GM18909 (cell line): ENCODE results near the gene STAB2.
"Not testable (repeated sequence)": the region's sequence is repeated elsewhere in the genome, so short reads cannot be mapped to it uniquely, and the experiment has no call there.

Experiments used
- ATAC-seq: cut with Tn5 transposase; IDR thresholded peaks from one replicate; pipeline ENCODE4 v1.9.1; 2021; ENCODE audit warnings: mild to moderate bottlenecking; ENCODE audit not compliant: unreplicated experiment, poor library complexity

Gene STAB2

DNA sequence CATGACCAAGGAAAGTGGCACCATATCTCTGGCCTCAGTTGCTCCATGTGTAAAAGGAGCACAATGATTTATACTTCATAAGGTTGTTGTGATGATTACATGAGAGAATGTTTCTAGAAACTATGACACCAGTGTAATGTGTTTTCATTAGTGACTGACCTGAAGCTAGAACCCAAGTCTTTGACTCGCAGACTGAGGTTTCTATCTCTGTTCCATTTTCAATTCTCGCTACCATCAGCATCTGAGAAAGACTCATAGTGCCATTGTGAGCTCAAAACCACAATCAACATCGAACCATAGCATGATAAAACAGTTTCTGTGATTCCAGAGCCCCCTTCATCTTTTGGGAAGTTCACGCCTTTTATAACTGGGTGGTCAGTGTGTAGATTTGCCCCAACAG is 53.8 kb downstream of the STAB2 start:
- ATAC-seq, result no peak

DNA sequence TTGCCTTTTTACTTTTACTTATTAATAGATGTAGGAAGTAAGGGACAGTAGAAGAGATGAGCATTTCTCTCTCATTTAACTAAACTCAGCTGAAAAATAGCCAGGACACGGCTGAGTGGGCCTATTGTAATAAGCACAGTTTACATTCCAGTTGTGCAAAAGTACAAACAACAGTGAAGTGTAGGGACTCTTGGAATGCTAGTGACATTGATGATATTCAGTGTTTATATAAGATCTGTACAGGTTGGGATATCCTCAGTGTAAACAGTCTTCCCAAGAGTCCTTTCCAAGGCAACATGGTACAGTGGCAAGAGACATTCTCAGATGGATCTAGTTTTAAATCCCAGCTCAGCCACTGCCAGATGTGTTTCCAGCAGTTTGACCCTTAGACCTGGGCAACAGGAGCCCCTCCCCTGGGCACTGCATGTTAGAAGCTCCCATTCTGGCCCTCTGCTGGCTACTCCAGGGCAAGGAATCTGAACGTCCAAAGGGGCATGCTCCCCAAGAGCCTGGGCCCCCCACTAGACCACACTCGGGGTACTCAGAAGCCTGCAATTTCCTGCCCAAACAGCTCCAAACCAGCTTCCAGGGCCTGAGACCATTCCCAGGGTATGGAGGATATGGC is 55.3 kb downstream of the STAB2 start:
- no peak for ATAC-seq

DNA sequence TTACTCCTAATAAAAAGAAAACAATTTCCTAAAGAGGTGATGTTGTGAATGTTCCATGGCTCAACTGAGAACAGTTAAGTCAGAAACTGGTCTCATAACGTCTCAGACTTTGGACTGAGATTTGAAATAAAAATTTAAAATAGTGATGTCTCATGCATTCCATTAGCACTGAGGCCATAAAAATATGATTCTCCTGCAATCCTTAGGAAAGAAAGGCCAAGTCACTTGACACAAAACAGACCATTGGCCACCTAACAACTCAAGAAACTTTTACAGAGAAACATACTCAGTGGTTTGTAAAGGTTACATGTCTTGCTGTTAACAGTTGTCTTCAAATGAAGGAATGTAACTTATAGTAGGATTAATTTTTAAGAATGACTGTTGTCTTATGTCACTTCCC is 58.1 kb downstream of the STAB2 start:
- ATAC-seq, result no peak

DNA sequence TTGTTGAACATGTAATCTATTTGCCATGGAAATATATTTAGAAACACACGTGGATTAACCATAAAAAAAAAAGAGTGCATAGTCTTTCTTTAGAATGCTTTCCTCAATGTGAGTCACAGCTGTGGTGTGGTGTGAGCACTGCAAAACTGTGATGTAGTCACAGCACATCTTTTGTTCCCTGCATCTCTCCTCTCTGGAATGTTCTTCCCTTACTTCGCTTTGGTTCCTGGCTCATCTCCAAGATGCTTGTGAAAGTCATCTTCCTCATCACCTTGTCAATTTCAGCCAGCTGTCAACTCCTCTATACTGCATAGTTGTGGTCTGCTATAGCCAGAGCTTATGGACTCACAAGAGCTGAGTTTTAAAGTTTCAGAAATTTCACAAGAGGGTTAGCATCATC is 60.2 kb downstream of the STAB2 start:
- no peak for ATAC-seq

DNA sequence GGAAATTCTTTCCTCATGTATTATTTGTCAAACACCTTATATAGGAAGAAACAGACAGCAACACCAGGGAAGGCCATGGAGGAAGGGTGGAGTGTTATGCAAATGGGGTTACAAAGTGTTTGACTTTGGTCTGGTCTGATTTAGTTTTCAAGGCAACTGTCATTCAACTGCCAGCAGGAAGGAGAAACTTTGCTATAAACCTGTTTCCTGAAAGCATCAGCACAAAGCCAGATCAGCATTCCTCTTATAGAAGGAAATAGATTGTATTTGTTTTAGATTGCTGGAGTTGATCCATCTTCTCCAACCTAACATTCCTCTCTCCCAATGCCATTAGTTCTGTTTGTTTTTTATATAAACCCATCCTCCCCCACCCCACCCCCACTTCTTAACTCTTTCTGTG is 65.7 kb downstream of the STAB2 start:
- no peak for ATAC-seq

DNA sequence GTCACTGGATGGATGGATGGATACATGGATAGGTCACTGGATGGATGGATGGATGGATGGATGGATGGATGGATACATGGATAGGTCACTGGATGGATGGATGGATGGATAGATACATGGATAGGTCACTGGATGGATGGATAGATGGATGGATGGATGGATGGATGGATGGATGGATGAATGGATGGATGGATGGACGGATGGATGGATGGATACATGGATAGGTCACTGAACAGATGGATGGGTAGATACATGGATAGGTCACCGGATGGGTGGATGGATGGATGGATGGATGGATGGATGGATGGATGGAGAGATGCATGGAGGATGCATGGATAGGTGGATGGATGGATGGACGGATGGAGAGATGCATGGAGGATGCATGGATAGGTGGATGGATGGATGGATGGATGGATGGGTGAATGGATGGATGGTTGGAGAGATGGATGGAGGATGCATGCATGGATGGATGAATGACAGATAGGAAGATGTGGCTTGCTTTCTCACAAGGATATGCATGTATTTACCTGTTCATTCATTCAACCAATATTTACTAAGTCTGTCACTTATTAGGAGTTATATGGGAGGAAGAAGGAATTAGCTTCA is 66.6 kb downstream of the STAB2 start:
- not testable (repeated sequence) for ATAC-seq

DNA sequence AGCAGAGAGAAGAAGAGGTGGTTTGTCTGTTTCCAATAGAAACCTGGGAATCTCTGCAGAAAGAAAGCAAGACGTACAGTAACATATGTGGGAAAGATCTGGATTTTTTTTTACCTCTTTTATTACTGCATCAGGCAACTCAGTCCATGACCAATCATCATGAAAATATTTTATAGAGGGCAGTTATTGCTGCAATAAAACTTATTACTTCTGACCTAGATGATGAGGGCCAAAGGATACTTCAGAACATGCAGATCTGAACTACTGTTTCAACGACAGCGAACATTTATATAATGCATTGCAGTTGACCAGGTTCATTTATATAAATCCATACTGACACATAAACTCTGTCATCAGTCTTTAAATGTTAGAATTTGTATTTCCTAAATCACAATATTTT is 67.7 kb downstream of the STAB2 start:
- no peak for ATAC-seq

DNA sequence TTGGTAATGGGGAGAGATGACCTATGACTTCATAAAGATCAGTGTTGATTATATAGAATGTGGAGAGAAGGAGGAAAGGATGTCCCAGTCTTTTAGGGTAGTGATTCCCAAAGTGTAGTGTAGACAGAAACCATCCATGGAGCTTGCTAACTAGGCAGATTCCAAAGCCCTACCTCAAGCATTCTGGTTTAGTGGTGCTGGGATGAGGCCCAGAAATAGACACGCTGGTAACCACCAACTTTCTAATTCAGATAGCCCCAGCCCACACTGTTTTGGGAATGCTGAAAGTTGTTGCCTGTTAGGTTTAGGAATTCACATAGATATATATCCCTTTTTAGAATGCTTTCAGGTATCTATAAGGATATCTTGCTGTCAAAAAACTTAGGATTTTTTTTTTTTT is 69.2 kb downstream of the STAB2 start:
- ATAC-seq, result no peak

DNA sequence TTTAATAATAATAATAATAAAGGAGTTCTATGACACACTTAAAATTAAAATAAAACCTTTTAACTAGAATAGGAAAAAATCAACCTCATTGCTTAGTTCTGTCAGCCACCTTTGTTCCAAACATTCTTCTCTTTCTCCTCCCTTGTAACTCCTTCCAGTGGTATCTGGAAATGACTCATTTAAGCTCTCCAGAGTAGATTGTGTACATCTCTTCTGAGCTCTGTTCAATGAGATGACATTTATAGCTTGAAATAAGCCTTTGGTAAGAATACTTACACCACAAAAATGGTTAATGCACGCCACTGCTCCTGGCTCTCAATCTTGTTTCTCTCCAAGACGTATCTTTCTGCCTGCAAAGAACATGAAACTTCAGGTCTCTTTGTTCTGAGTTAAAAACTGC is 70.3 kb downstream of the STAB2 start:
- ATAC-seq, result no peak

DNA sequence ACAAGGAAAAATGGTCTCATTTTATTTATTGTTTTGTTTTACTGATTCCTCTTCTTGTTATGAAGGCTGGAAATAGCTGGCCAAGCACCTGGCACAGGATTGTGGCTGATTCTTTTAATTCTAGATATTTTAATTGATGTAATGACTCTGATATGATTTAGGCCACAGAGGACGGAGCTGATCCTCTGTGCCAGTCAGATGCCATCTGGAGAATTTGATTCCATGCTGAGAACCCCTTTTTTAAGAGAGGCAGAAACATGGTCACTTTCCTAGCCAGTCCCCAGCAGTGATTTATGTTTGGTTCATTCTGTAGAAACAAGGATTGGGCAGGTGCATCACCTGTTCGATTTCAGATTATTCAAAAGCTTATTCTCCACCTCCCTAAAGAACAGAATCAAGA is 77.6 kb downstream of the STAB2 start:
- no peak for ATAC-seq

DNA sequence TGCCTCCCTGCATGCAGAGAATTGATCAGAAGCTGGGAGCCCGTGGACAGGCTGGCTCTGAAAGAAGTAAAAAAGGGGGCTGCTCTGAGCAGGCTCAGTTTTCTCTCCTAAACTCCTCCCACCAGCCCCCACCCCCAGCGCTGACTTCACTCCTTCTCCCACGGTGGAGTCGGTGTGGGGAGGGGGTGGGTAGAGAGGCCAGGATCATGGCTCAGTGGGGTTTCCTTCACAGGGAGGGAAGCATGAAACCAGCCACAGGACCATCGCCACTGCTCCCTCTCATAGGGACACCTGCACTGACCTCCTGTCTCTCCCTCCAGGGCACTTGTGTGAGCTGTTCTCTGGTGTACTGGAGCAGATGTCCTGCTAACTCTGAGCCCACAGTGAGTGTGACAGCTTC is 78.9 kb downstream of the STAB2 start:
- ATAC-seq, result no peak

DNA sequence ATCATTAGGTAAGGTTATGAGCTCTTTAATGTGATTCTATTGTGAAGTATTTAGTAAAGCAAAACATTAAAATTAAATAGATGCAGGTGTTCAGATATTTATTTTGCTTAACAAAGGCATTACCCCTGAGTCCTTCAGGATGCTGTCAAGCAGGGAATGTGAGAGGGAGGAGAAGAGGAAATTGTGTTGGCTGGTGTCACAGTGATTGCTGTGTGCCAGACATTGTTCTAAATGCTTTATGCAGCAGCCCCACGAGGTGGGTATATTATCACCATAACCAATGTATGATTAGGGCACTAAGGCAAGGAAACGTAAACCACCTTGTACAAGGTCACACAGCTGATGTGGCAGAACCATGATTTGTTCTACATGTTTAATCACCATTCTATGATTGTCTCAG is 80.1 kb downstream of the STAB2 start:
- ATAC-seq, result no peak

DNA sequence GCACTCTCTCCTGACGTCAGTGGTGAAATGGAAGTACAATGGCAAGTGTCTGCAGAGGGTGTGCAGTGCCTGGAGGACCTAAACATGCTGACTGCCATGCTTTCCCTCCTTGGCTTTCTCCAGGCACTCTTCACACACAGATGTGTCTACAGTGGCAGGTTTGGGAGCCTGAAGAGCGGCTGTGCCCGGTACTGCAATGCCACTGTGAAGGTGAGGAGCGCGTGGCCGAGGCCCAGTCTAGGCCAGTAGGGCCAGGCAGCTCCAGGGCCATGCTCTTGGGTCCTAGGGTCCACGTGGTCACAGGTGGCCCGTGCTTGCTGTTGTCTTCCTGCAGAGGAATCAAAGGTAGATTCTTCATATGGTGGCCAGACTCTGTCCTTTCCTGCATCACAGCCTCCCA is 81.4 kb downstream of the STAB2 start:
- no peak for ATAC-seq

DNA sequence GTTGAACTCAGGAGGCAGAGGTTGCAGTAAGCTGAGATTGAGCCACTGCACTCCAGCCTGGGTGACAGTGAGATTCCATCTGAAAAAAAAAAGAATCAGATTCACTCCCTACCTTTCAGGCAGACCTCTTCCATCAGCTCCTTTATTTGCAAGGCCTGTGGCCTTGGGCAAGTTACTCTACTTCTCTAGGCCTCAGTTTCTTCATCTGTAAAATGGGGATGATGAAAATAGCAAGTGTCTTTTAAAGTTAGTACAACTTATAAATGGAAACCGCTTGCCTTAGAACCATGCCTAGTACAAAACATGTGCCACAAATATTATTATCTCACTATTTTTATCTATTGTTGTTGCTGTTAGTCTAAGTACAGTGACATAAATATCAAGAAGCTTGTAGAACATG is 84.3 kb downstream of the STAB2 start:
- no peak for ATAC-seq

DNA sequence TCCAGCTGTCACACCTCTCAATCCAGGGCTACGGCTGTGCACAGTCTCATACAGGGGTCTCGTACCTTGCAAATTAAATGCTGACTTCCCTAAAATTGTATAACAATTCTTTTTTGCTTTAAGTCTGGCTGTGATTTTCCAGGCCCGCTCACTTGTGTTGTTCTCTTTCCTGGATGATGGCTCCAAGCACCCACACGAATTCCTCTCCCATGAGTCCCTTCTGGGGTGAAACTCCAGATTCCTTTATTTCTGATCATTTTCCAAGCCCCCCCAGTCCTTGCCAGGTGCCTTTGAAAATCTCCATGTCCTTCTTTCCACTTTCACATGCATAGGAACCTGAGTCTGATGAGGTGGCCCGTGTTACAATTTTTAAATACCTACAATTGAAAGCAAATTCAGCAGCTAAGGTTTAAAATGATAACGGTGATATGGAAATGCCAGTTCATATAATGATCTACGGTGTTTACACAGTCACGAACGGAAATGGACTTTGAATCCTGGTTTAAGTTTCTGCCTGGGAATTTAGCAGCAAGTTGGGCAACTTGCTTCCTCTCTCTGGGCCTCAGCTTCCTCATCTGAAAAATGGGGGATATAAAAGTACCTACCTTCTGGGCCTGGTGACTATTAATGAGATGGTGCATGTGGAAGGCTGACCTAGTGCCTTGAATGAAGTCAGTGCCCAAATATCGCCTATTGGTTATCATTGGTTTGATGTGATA is 85.5 kb downstream of the STAB2 start:
- no peak for ATAC-seq

DNA sequence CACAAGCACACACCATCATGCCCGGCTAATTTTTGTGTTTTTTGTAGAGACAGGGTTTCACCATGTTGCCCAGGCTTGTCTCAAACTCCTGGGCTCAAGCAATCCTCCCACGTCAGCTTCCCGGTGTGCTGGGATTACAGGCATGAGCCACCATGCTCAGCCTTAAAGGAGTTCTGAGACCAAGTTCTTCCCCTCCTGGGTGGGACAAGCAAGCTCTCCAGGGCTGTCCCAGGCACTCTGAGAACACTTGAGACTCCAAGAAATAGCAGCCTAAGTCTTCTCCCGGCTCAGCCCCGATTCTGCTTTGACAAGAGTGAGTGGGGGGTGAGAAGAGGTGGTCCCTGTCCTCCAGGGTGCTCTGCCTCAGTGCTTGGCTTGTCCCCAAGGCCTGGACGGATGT is 86.4 kb downstream of the STAB2 start:
- ATAC-seq, result no peak

DNA sequence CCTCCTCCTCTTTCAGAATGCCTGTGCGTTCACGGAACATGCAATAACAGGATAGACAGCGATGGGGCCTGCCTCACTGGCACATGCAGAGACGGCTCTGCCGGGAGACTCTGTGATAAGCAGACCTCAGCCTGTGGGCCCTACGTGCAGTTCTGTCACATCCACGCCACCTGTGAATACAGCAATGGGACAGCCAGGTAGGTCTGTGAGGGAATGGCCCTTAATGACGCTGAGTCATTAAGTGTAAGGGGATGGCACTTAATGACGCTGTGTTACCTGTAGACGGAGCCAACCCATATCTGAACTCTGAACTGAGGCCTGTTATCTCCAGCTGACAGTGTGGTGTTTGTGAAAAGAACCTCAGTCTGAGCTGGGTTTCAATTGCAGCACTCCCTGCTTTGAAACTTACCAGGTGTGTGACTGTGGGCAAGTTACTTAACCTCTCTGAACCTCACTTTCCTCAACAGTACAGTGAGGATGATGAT is 86.9 kb downstream of the STAB2 start:
- no peak for ATAC-seq

DNA sequence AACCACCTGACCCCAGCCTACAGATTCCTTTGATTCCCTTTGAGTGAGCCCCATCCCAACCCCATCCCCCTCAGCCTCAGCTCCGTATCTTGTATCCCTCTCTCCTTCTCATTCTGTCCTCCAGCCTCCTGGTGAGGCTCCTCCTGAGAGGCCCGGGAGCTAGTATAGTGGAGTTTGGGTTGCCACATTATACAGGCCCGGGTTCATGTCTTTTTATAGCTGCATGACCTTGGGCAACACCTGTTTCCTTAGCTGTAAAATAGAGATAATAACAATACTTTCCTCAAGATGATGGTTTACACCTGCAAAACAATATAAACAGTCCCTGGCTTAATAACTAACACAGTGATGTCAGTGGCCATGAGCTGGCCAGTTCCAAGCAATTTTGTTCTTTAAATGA is 89.8 kb downstream of the STAB2 start:
- ATAC-seq, result no peak

DNA sequence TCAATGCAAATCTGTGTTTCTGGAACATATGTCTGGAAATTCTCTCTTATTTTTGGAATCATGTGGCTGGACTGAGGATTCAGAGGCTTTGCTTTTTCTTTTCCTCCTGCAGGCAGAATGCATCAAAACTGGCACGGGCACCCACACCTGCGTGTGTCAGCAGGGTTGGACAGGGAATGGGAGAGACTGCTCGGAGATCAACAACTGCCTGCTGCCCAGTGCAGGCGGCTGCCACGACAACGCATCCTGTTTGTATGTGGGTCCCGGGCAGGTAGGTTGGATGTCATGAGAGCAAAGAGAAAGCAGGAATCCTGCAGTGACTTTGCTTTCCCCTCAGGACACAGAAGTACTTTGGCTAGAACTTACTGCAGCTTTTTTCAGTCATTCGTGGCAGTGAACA is 90.3 kb downstream of the STAB2 start:
- ATAC-seq, result no peak

DNA sequence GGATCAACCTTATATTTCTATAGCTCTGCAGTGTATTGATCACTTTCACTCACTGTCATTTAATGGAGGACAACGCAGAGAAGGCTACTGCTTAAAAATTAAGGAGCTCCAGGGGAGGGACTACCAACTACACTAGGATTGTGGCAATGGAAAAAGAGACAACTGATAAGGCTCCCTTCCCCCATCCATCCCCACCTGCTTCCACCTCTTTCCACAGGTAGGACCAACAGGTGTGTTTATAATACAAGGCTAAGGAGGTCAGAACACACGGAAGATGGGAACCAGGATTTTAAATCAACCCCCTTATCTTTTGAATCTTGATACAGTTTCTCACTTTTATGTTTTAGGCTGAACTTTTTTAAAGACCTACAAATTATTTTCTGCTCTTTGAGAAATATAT is 90.8 kb downstream of the STAB2 start:
- ATAC-seq, result no peak

DNA sequence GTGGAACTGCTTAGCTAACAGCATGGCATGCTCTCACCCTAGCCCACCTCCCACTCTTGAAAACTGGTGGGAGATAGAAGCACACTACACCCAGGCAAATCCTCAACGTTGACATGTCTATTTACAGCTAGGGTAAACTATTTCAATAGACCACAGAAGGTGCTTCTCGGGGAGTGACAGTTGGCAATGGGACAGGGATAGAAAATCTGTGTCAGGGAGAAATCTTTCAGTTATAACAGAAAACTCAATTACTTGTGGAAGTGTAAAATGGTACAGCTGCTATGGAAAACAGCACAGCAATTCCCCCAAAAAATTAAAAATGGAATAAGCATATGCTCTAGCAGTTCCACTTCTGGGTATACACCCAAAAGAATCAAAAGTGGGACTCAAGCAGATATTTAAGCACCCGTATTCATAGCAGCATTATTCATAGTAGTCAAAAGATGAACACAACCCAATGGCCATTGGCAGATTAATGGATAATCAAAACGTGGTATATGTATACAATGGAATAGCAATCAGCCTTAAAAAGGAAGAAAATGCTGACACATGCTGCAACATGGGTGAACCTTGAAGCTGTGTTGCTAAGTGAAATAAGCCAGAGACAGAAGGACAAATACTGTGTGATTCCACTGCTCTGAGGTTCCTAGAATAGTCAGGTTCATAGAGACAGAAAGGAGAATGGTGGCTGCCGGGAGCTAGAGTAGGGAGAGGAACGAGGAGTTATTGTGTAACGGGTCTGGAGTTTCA is 92.5 kb downstream of the STAB2 start:
- ATAC-seq, result no peak
